ENCODE results near the gene UNC45A.
"Not testable (repeated sequence)": the region's sequence is repeated elsewhere in the genome, so short reads cannot be mapped to it uniquely, and the experiment has no call there.

Gene UNC45A

DNA sequence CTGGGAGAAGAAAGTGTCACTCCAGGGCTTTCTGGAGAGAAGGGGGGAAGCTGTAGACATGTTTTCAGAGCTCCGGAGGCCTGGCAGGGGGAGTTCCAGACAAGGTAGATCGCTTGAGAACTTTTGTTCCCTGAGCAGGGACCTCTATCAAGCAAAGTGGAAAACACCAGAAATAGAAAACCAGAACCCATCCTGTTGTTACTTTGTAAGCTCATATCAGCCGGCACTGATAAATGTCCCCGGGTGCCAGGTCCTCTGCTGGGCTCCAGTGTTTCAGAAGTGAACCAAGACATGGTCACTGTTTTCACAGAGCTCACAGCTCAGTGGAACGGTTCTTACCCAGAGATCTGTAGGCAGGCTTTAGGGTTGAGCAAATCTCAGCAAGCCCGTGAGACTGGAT lies 16.2 kb upstream of the UNC45A start:
- Histone ChIP-seq H3K27ac (ENCODE audit: insufficient read depth, low read length, poor library complexity, severe bottlenecking) (no peak overlapping the region), H3K27me3 (replicated peaks; ENCODE audit: control insufficient read depth, insufficient read depth, low read length, poor library complexity, severe bottlenecking) (no peaks in the 10 kb centered on the region), H3K36me3 (ENCODE audit: control insufficient read depth, insufficient read depth, low read length) (peaks cover 72% of the 10 kb centered on the region), H3K4me1 (ENCODE audit: control insufficient read depth, insufficient read depth, low read length, poor library complexity, severe bottlenecking) (no peaks in the 10 kb centered on the region), H3K9me3 (ENCODE audit: control insufficient read depth, low read length) (no peaks in the 10 kb centered on the region), H3K4me3 (ENCODE audit: insufficient read depth, low read depth, low read length, poor library complexity, severe bottlenecking) (no peak overlapping the region)
- no peak for DNase-seq

DNA sequence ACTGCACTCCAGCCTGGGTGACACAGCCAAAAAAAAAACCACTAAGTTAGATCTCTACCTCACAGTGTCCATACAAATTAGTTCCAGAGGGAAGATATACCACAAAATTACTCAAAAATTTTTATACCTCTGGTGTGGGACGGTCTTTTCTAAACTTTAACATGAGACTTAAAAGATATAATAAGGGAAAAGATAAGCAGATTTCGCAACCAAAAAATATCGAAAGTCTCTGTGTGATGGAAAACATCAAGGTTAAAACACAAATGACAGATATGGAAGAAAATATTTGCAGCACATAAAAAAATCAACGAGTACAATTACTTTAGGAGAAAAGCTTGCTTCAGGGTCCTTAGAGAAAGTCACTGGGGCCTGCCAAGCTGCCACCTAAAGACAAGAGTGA lies 13.2 kb upstream of the UNC45A start:
- no peak overlapping the region for H3K27ac ChIP-seq (ENCODE audit: insufficient read depth, low read length, poor library complexity, severe bottlenecking)
- no peaks in the 10 kb centered on the region for H3K4me1 ChIP-seq (ENCODE audit: control insufficient read depth, insufficient read depth, low read length, poor library complexity, severe bottlenecking)
- no peaks in the 10 kb centered on the region for H3K27me3 ChIP-seq (replicated peaks; ENCODE audit: control insufficient read depth, insufficient read depth, low read length, poor library complexity, severe bottlenecking)
- no peak for DNase-seq
- no peak overlapping the region for H3K4me3 ChIP-seq (ENCODE audit: insufficient read depth, low read depth, low read length, poor library complexity, severe bottlenecking)
- no peaks in the 10 kb centered on the region for H3K9me3 ChIP-seq (ENCODE audit: control insufficient read depth, low read length)
- peaks cover 44% of the 10 kb centered on the region for H3K36me3 ChIP-seq (ENCODE audit: control insufficient read depth, insufficient read depth, low read length)

DNA sequence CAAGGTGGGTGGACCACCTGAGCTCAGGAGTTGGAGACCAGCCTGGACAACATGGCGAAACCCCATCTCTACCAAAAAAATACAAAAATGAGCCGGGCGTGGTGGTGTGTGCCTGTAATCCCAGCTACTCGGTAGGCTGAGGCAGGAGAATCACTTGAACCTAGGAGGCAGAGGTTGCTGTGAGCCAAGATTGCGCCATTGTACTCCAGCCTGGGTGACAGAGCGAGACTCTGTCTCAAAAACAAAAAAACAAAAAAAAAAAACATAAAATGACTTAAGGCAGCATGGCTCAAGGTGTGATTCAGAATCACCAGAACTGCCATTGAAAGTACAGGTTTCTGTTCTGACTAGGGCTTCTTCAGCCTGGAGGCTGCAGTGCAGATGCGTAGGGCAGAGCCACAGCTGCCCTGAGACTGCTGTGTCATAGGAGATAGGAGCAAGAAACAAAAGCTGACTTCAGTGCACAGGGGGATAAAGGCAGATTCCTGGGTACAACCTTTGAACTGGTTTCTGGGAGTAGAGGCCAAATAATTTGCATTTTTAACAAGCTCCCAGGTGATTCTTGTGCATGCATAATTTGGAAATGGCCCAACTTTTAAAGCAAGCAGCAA lies 12.3 kb upstream of the UNC45A start:
- H3K27me3 ChIP-seq (replicated peaks; ENCODE audit: control insufficient read depth, insufficient read depth, low read length, poor library complexity, severe bottlenecking); H3K4me3 ChIP-seq (ENCODE audit: insufficient read depth, low read depth, low read length, poor library complexity, severe bottlenecking); H3K9me3 ChIP-seq (ENCODE audit: control insufficient read depth, low read length); H3K27ac ChIP-seq (ENCODE audit: insufficient read depth, low read length, poor library complexity, severe bottlenecking); H3K4me1 ChIP-seq (ENCODE audit: control insufficient read depth, insufficient read depth, low read length, poor library complexity, severe bottlenecking); DNase-seq: not testable (repeated sequence)
- peaks cover 35% of the 10 kb centered on the region for H3K36me3 ChIP-seq (ENCODE audit: control insufficient read depth, insufficient read depth, low read length)

DNA sequence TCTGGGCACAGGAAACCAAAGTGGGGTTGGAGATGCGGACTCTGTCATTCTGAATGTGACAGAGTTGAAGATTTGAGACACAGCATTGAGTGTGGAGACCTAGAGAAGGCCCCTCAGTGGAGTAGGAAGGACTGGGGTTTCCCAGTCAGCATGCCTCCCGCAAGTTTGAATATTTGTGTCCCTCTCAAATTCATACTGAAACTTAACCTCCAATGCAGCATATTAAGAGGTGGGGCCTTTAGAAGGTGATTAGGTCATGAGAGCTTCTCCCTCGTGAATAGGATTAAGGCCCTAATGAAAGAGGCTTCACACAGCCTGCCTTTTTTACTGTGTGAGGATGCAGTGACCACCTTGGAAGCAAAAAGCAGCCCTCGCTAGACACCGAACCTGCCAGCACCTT lies 10.7 kb upstream of the UNC45A start:
- H3K9me3 ChIP-seq (ENCODE audit: control insufficient read depth, low read length), result no peaks in the 10 kb centered on the region
- DNase-seq, result no peak
- H3K27ac ChIP-seq (ENCODE audit: insufficient read depth, low read length, poor library complexity, severe bottlenecking), result no peak overlapping the region
- no peaks in the 10 kb centered on the region for H3K27me3 ChIP-seq (replicated peaks; ENCODE audit: control insufficient read depth, insufficient read depth, low read length, poor library complexity, severe bottlenecking)
- no peaks in the 10 kb centered on the region for H3K4me1 ChIP-seq (ENCODE audit: control insufficient read depth, insufficient read depth, low read length, poor library complexity, severe bottlenecking)
- peaks cover 19% of the 10 kb centered on the region for H3K36me3 ChIP-seq (ENCODE audit: control insufficient read depth, insufficient read depth, low read length)
- H3K4me3 ChIP-seq (ENCODE audit: insufficient read depth, low read depth, low read length, poor library complexity, severe bottlenecking), result no peak overlapping the region

- not testable (repeated sequence) for H3K36me3 ChIP-seq (ENCODE audit: control insufficient read depth, insufficient read depth, low read length); DNase-seq; H3K27ac ChIP-seq (ENCODE audit: insufficient read depth, low read length, poor library complexity, severe bottlenecking); H3K27me3 ChIP-seq (replicated peaks; ENCODE audit: control insufficient read depth, insufficient read depth, low read length, poor library complexity, severe bottlenecking); H3K9me3 ChIP-seq (ENCODE audit: control insufficient read depth, low read length); H3K4me3 ChIP-seq (ENCODE audit: insufficient read depth, low read depth, low read length, poor library complexity, severe bottlenecking)
- peaks cover 16% of the 10 kb centered on the region for H3K4me1 ChIP-seq (ENCODE audit: control insufficient read depth, insufficient read depth, low read length, poor library complexity, severe bottlenecking)
Observed at GRCh38 chr15:90926766-90927165, 8.3 kb upstream of the UNC45A start.

- H3K4me1 ChIP-seq (ENCODE audit: control insufficient read depth, insufficient read depth, low read length, poor library complexity, severe bottlenecking), result peaks cover 21% of the 10 kb centered on the region
- H3K4me3 ChIP-seq (ENCODE audit: insufficient read depth, low read depth, low read length, poor library complexity, severe bottlenecking); H3K9me3 ChIP-seq (ENCODE audit: control insufficient read depth, low read length); H3K36me3 ChIP-seq (ENCODE audit: control insufficient read depth, insufficient read depth, low read length); H3K27me3 ChIP-seq (replicated peaks; ENCODE audit: control insufficient read depth, insufficient read depth, low read length, poor library complexity, severe bottlenecking); H3K27ac ChIP-seq (ENCODE audit: insufficient read depth, low read length, poor library complexity, severe bottlenecking); DNase-seq: not testable (repeated sequence)
Observed at GRCh38 chr15:90928106-90928505, 7.0 kb upstream of the UNC45A start.

DNA sequence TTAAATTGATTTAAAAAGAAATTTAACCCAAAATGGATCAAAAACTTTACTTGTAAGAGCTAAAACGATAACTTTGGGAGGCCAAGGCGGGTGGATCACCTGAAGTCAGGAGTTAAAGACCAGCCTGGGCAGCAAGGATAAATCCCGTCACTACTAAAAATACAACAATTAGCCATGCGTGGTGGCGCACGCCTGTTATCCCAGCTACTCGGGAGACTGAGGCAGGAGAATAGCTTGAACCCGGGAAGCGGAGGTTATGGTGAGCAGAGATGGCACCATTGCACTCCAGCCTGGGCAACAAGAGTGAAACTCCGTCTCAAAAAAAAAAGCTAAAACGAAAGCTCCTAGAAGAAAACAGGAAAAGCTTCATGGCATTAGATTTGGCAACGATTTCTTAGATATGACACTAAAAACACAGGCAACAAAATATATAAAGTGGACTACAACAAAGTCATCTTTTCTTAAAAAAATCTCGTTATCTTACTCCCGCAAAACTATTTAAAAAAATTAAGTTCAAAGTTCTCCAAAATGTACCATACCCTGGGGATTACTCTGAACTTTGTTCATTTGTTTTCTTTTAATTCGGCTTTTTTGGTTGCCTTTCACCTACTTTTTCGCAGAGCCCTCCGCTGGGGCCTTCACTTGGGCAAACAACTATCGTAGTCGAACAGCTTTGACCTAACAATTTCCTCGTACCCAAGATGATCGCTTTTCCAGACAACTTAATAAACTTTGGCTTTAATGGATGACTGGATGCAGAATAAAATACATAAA lies 5.7 kb upstream of the UNC45A start:
- peaks cover 28% of the 10 kb centered on the region for H3K4me1 ChIP-seq (ENCODE audit: control insufficient read depth, insufficient read depth, low read length, poor library complexity, severe bottlenecking)
- H3K27me3 ChIP-seq (replicated peaks; ENCODE audit: control insufficient read depth, insufficient read depth, low read length, poor library complexity, severe bottlenecking), result no peaks in the 10 kb centered on the region
- H3K27ac ChIP-seq (ENCODE audit: insufficient read depth, low read length, poor library complexity, severe bottlenecking), result peak overlapping the region; percentile 83
- no peaks in the 10 kb centered on the region for H3K36me3 ChIP-seq (ENCODE audit: control insufficient read depth, insufficient read depth, low read length)
- H3K9me3 ChIP-seq (ENCODE audit: control insufficient read depth, low read length), result no peaks in the 10 kb centered on the region
- peak overlapping the region; percentile 56 for H3K4me3 ChIP-seq (ENCODE audit: insufficient read depth, low read depth, low read length, poor library complexity, severe bottlenecking)
- DNase-seq, result no peak

GRCh38 chr15:90930861-90931574 lies 4.1 kb upstream of the UNC45A start:
- Histone ChIP-seq H3K27ac (ENCODE audit: insufficient read depth, low read length, poor library complexity, severe bottlenecking) (peak overlapping the region; percentile 83), H3K4me1 (ENCODE audit: control insufficient read depth, insufficient read depth, low read length, poor library complexity, severe bottlenecking) (peaks cover 39% of the 10 kb centered on the region), H3K27me3 (replicated peaks; ENCODE audit: control insufficient read depth, insufficient read depth, low read length, poor library complexity, severe bottlenecking) (no peaks in the 10 kb centered on the region), H3K36me3 (ENCODE audit: control insufficient read depth, insufficient read depth, low read length) (no peaks in the 10 kb centered on the region), H3K4me3 (ENCODE audit: insufficient read depth, low read depth, low read length, poor library complexity, severe bottlenecking) (peak overlapping the region; percentile 74), H3K9me3 (ENCODE audit: control insufficient read depth, low read length) (no peaks in the 10 kb centered on the region)
- DNase-seq, result no peak

GRCh38 chr15:90931575-90931827 lies 3.6 kb upstream of the UNC45A start:
- Histone ChIP-seq H3K27ac (ENCODE audit: insufficient read depth, low read length, poor library complexity, severe bottlenecking) (peak overlapping the region; percentile 83), H3K36me3 (ENCODE audit: control insufficient read depth, insufficient read depth, low read length) (no peaks in the 10 kb centered on the region), H3K4me1 (ENCODE audit: control insufficient read depth, insufficient read depth, low read length, poor library complexity, severe bottlenecking) (peaks cover 43% of the 10 kb centered on the region), H3K27me3 (replicated peaks; ENCODE audit: control insufficient read depth, insufficient read depth, low read length, poor library complexity, severe bottlenecking) (no peaks in the 10 kb centered on the region), H3K9me3 (ENCODE audit: control insufficient read depth, low read length) (no peaks in the 10 kb centered on the region), H3K4me3 (ENCODE audit: insufficient read depth, low read depth, low read length, poor library complexity, severe bottlenecking) (peak overlapping the region; percentile 74)
- DNase-seq, result no peak
